Activated naive CD4-positive, alpha-beta T cell treated with anti-CD3 and anti-CD28 coated beads, Interleukin-2, amount 50 U/mL, for 72 hours (primary cell): ENCODE results near the gene MTA2. TPM values are rescaled to one million over a fixed set of nuclear protein-coding genes. Genes with fewer than 3 reads are reported as not detected.
A peak's percentile ranks its signal among the peaks of the same experiment; 100 is the strongest.

ENCODE experiments used
- ATAC-seq, 2 donors: fragments of 150-1000 bp; cut with Tn5 transposase; 2 replicates each; pipeline ENCODE4 v1.10.0; 2021; ENCODE audit warnings: mild to moderate bottlenecking in 2 of 2, moderate library complexity in 2 of 2
- DNase-seq, 2 donors: peaks; one replicate each; pipeline ENCODE4 v3.0.0; 2021 to 2022; ENCODE audit warnings: low spot score in 2 of 2
- H3K27ac Mint-ChIP-seq, 2 donors: one replicate each; pipeline ENCODE4 v1.8.0; 2022; ENCODE audit warnings: mild to moderate bottlenecking in 2 of 2, mixed read lengths in 2 of 2
- H3K36me3 Mint-ChIP-seq, 2 donors: one replicate each; pipeline ENCODE4 v1.8.0; 2022; ENCODE audit warnings: mixed read lengths in 2 of 2
- H3K9me3 Mint-ChIP-seq, 2 donors: one replicate each; pipeline ENCODE4 v1.8.0; 2022; ENCODE audit warnings: mixed read lengths in 2 of 2
- total RNA-seq, 2 donors: library from RNA; stranded (reverse); gene quantifications; one replicate each; pipeline ENCODE4 v1.2.3, GENCODE V29; 2022

MTA2 gene
- total RNA-seq, 2 donors from 2014 or later, result 180 to 259 TPM

- ATAC-seq (no peak), DNase-seq (no peak)
- H3K27ac Mint-ChIP-seq, result no peak overlapping the region
- peaks cover 0 to 2% of the 10 kb centered on the region in 2 donors for H3K36me3 Mint-ChIP-seq
- H3K9me3 Mint-ChIP-seq, result no peaks in the 10 kb centered on the region
These were observed 52.9 kb downstream of the MTA2 start for GRCh38 chr11:62548545-62549335.

GRCh38 chr11:62547691-62548281 is 53.9 kb downstream of the MTA2 start:
- H3K27ac Mint-ChIP-seq, result peak overlapping the region in 1 of 2 donors; percentile 20
- no peaks in the 10 kb centered on the region for H3K36me3 Mint-ChIP-seq
- DNase-seq (no peak), ATAC-seq (no peak)
- no peaks in the 10 kb centered on the region for H3K9me3 Mint-ChIP-seq

GRCh38 chr11:62546929-62547625 is 54.6 kb downstream of the MTA2 start:
- Mint-ChIP-seq H3K36me3 (no peaks in the 10 kb centered on the region), H3K27ac (peak overlapping the region in 1 of 2 donors; percentile 20), H3K9me3 (no peaks in the 10 kb centered on the region)
- no peak for ATAC-seq
- DNase-seq, result no peak

- Mint-ChIP-seq H3K27ac (peak within 1 kb of the TSS in 1 of 2 donors; percentile 90), H3K36me3 (no peaks in the 10 kb centered on the region), H3K9me3 (no peaks in the 10 kb centered on the region)
- peak; percentile 47 to 54 for ATAC-seq
- DNase-seq, result peak; percentile 76 to 81
These were observed 55.3 kb downstream of the MTA2 start, which contains the start of gene AHNAK for GRCh38 chr11:62546244-62546928. TSS of gene AHNAK (minus strand) at chr11:62546806. CDS start at chr11:62536098, 10,708 bp downstream.

GRCh38 chr11:62545437-62546243 is 56.0 kb downstream of the MTA2 start:
- Mint-ChIP-seq H3K9me3 (no peaks in the 10 kb centered on the region), H3K27ac (peak overlapping the region in 1 of 2 donors; percentile 90), H3K36me3 (no peaks in the 10 kb centered on the region)
- peak; percentile 24 to 50 for ATAC-seq
- peak; percentile 61 to 87 for DNase-seq

GRCh38 chr11:62544581-62545436 is 56.9 kb downstream of the MTA2 start:
- no peaks in the 10 kb centered on the region for H3K36me3 Mint-ChIP-seq
- peak in 1 of 2 donors; percentile 16 for ATAC-seq
- no peaks in the 10 kb centered on the region for H3K9me3 Mint-ChIP-seq
- DNase-seq, result no peak
- peak overlapping the region; percentile 55 to 90 for H3K27ac Mint-ChIP-seq

GRCh38 chr11:62543680-62544444 is 57.8 kb downstream of the MTA2 start:
- H3K27ac Mint-ChIP-seq, result peak overlapping the region; percentile 65 to 90

More at GRCh38 chr11:62543680-62544444, 57.8 kb downstream of the MTA2 start:
- no peaks in the 10 kb centered on the region for H3K9me3 Mint-ChIP-seq
- ATAC-seq (no peak), DNase-seq (no peak)
- no peaks in the 10 kb centered on the region for H3K36me3 Mint-ChIP-seq

Other genes starting within 250 kb of the MTA2 start
- gene SCGB1A1, start 182.8 kb downstream of the MTA2 start, total RNA-seq, result not detected
- gene AHNAK, start 55.1 kb downstream of the MTA2 start, total RNA-seq, result 10 to 100 TPM; 17.6 to 97.3 TPM
- 1,000 to 10,000 TPM; 1,622 to 2,023 TPM for gene EEF1G, start 28.0 kb downstream of the MTA2 start, total RNA-seq
- 10 to 100 TPM; 31.8 to 34.9 TPM for gene TUT1, start 10.3 kb downstream of the MTA2 start, total RNA-seq
- gene EML3, start 10.9 kb upstream of the MTA2 start, total RNA-seq, result 100 to 1,000 TPM; 104 to 141 TPM
- gene ROM1, start 11.4 kb upstream of the MTA2 start, total RNA-seq, result 1 to 10 TPM; 1.1 to 1.9 TPM
- gene B3GAT3, start 20.1 kb upstream of the MTA2 start, total RNA-seq, result 10 to 100 TPM; 69.6 to 79.5 TPM
- gene GANAB, start 44.7 kb upstream of the MTA2 start, total RNA-seq, result 100 to 1,000 TPM; 187 to 241 TPM
- 10 to 100 TPM; 11.8 to 32.5 TPM for gene INTS5, start 51.4 kb upstream of the MTA2 start, total RNA-seq
- 100 to 1,000 TPM in 1 of 2 donors, 10 to 100 TPM in 1; 62.0 to 103 TPM for gene C11orf98, start 63.3 kb upstream of the MTA2 start, total RNA-seq
- gene CSKMT, start 63.4 kb upstream of the MTA2 start, total RNA-seq, result 10 to 100 TPM; 20.7 to 34.4 TPM
- 1 to 10 TPM in 1 of 2 donors, under 1 TPM in 1; 0.87 to 4.7 TPM for gene UQCC3, start 69.8 kb upstream of the MTA2 start, total RNA-seq
- 10 to 100 TPM; 16.6 to 24.3 TPM for gene LBHD1, start 70.4 kb upstream of the MTA2 start, total RNA-seq
- 100 to 1,000 TPM in 1 of 2 donors, 10 to 100 TPM in 1; 97.2 to 129 TPM for gene UBXN1, start 77.2 kb upstream of the MTA2 start, total RNA-seq
- under 1 TPM; 0.48 to 0.49 TPM for gene LRRN4CL, start 87.7 kb upstream of the MTA2 start, total RNA-seq
- 10 to 100 TPM; 28.8 to 42.6 TPM for gene BSCL2, start 105.6 kb upstream of the MTA2 start, total RNA-seq
- gene GNG3, start 105.8 kb upstream of the MTA2 start, total RNA-seq, result not detected
- 10 to 100 TPM; 54.4 to 63.2 TPM for gene HNRNPUL2, start 125.6 kb upstream of the MTA2 start, total RNA-seq
- 10 to 100 TPM; 55.6 to 68.9 TPM for gene TTC9C, start 126.6 kb upstream of the MTA2 start, total RNA-seq
- 10 to 100 TPM in 1 of 2 donors, 1 to 10 TPM in 1; 7.8 to 23.9 TPM for gene ZBTB3, start 152.3 kb upstream of the MTA2 start, total RNA-seq
- gene POLR2G, start 159.7 kb upstream of the MTA2 start, total RNA-seq, result 100 to 1,000 TPM; 116 to 172 TPM
- 10 to 100 TPM; 16.7 to 32.2 TPM for gene TAF6L, start 169.5 kb upstream of the MTA2 start, total RNA-seq
- gene TMEM179B, start 185.5 kb upstream of the MTA2 start, total RNA-seq, result 10 to 100 TPM; 19.5 to 20.9 TPM
- gene TMEM223, start 190.1 kb upstream of the MTA2 start, total RNA-seq, result 10 to 100 TPM in 1 of 2 donors, 1 to 10 TPM in 1; 8.9 to 11.3 TPM
- 100 to 1,000 TPM; 104 to 132 TPM for gene NXF1, start 203.6 kb upstream of the MTA2 start, total RNA-seq
- 10 to 100 TPM; 23.0 to 61.3 TPM for gene STX5, start 230.2 kb upstream of the MTA2 start, total RNA-seq
- under 1 TPM in 1 of 2 donors, not detected in 1; 0.70 TPM for gene TEX54, start 231.0 kb upstream of the MTA2 start, total RNA-seq
- 100 to 1,000 TPM in 1 of 2 donors, 10 to 100 TPM in 1; 87.2 to 105 TPM for gene WDR74, start 237.7 kb upstream of the MTA2 start, total RNA-seq